PC-9 (cell line): ENCODE data around the gene DSEL.

Experiments
- EZH2 ChIP-seq: fragments of 200-600 bp; sonication (generic); IDR thresholded peaks from 2 replicates; pipeline ENCODE4 v1.8.0; 2017; ENCODE audit warnings: antibody characterized with exemption, low read depth
- TF ChIP-seq, protein P1 (sequence below): fragments of 200-600 bp; sonication (generic); conservative IDR thresholded peaks from 2 replicates; pipeline ENCODE4 v1.6.1; 2017; ENCODE audit warnings: mixed run types, antibody characterized with exemption, mild to moderate bottlenecking, moderate library complexity

DNA sequence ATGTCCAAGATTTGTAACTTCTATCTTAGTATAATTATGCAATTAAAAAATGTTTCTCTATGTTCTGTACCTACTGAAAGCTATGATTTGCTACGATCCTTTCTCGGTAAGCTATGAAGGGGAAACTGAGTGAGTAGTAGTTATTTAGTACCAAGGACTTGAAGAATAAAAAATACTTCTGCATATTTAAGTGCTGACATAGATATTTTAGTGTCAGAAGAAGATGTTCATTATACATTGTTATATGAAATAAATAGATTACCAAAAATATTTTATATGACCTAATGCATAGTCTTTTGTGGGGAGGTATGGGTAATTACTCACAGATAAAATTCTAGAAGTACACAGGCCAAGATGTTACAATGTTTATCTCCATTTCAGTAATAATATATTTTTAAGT lies 39.0 kb downstream of the DSEL start:
- TF ChIP-seq, protein P1, sequence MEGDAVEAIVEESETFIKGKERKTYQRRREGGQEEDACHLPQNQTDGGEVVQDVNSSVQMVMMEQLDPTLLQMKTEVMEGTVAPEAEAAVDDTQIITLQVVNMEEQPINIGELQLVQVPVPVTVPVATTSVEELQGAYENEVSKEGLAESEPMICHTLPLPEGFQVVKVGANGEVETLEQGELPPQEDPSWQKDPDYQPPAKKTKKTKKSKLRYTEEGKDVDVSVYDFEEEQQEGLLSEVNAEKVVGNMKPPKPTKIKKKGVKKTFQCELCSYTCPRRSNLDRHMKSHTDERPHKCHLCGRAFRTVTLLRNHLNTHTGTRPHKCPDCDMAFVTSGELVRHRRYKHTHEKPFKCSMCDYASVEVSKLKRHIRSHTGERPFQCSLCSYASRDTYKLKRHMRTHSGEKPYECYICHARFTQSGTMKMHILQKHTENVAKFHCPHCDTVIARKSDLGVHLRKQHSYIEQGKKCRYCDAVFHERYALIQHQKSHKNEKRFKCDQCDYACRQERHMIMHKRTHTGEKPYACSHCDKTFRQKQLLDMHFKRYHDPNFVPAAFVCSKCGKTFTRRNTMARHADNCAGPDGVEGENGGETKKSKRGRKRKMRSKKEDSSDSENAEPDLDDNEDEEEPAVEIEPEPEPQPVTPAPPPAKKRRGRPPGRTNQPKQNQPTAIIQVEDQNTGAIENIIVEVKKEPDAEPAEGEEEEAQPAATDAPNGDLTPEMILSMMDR = no peak
- no peak for TF ChIP-seq EZH2
